Measurements from ENCODE around the gene KIAA0408.
"Not testable (repeated sequence)": the region's sequence is repeated elsewhere in the genome, so short reads cannot be mapped to it uniquely, and the experiment has no call there.

KIAA0408 gene

GRCh38 chr6:127412016-127412415 lies 47.2 kb downstream of the KIAA0408 start:
- not testable (repeated sequence) for DNase-seq (ENCODE audit: low read depth)

Data from activated gamma-delta T cell treated with anti-CD3 and anti-CD28 coated beads, Interleukin-2, amount 50 U/mL, for 16 hours (primary cell).